ENCODE data around the gene ESPN.

GRCh38 chr1:6450005-6450450 lies 25.5 kb downstream of the ESPN start:
- TF ChIP-seq EZH2phosphoT487 (IDR thresholded peaks at IDR 0.05; ENCODE audit: borderline replicate concordance) (no peak), CTCF (conservative IDR thresholded peaks at IDR 0.05; ENCODE audit: low read length) (no peak)

All from Loucy (cell line).